NCI-H1092 treated with DMSO at 0.1 percent for 48 hours (cell line): Measurements from ENCODE around the gene UBAP1L.
A peak's percentile ranks its signal among the peaks of the same experiment; 100 is the strongest.
"Not testable (repeated sequence)": the region's sequence is repeated elsewhere in the genome, so short reads cannot be mapped to it uniquely, and the experiment has no call there.

ENCODE experiments used
- DNase-seq: peaks from one replicate; lab custom pipeline; 2025; lab: John Stamatoyannopoulos, UW

UBAP1L gene

DNA sequence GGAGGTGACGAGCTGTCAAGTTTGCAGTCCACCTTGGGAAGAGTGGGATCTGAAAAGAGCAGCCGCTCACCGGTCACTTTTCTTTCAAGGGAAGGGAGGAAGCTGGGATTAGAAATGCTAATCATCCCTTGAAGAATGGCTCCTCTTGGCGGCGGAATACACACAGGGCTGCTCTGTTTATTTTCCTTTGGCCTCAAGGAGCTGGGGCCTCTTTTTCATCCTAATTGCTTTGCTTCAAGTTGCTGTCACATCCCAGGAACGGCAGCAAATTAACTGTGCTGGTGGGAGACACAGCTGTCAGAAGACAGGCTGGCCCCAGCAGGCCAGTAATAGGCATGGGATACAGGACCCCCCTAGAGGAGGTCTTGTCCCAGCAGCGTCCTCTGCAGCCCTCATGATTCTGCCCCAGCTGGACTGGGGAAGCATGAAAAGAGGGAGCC lies 31.7 kb downstream of the UBAP1L start:
- no peak for DNase-seq

- no peak for DNase-seq
Observed at GRCh38 chr15:65082303-65082953, 32.6 kb downstream of the UBAP1L start.

DNA sequence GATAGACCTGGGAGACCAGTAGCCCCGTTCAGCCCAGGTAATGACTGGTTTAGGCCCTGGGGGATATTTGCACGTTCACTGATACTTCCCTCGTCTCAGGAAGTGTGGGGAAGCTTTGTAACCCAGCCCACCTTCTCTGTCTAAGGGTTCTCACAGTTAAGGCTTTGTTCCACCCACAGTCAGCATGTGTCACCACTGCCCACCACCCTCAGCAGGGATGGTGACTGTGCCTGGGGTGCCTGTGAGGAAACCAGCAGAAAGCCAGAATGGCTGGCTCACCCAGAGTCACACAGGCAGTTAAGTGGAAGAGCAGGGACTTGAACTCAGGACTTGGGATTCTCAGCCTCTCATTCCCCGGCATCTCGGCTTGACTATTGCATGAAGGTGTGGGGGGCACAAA lies 33.2 kb downstream of the UBAP1L start:
- DNase-seq, result no peak

DNA sequence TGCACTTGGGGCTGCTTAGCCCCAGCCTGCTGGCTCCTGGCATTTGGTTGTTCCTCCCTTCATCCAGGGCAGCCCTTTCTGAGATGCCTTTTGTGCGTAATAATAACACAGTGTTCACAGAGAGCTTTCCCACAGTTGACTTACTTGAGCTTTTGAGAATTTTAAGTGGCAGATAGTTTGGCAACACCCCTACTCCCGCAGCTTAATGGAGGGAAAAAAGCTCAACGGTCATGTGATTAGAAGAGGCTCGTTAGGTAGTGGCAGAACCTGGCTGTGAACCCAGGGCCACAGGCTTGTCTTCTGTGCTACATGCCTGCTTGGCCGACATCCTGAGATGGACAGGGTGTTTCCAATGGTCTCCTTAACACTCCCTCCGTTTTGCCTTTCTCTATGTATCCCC lies 33.7 kb downstream of the UBAP1L start:
- DNase-seq, result no peak

GRCh38 chr15:65079580-65079979 lies 35.4 kb downstream of the UBAP1L start:
- no peak for DNase-seq

GRCh38 chr15:65077981-65078352 lies 37.0 kb downstream of the UBAP1L start:
- DNase-seq, result peak; percentile 6

DNA sequence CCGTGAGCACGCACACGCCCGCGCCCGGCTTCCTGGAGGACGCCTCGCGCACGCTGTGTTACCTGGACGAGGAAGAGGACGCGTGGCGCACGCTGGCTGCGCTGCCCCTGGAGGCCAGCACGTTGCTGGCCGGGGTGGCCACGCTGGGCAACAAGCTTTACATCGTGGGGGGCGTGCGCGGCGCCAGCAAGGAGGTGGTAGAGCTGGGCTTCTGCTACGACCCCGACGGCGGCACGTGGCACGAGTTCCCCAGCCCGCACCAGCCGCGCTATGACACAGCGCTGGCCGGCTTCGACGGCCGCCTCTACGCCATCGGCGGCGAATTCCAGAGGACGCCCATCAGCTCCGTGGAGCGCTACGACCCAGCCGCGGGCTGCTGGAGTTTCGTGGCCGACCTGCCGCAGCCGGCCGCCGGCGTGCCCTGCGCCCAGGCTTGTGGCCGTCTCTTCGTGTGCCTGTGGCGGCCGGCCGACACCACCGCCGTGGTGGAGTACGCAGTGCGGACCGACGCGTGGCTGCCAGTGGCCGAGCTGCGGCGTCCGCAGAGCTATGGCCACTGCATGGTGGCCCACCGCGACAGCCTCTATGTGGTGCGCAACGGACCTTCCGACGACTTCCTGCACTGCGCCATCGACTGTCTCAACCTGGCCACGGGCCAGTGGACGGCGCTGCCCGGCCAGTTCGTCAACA lies 37.6 kb downstream of the UBAP1L start:
- DNase-seq, result no peak

- DNase-seq, result no peak
Observed at GRCh38 chr15:65076486-65077290, 38.3 kb downstream of the UBAP1L start, which contains the start of gene KBTBD13. TSS of gene KBTBD13 (plus strand) at chr15:65076746. CDS start at chr15:65076816, 70 bp downstream.

GRCh38 chr15:65075607-65076395 lies 39.2 kb downstream of the UBAP1L start:
- DNase-seq, result not testable (repeated sequence)

GRCh38 chr15:65074946-65075345 lies 40.1 kb downstream of the UBAP1L start:
- not testable (repeated sequence) for DNase-seq

- DNase-seq, result no peak
Observed at GRCh38 chr15:65072617-65073016, 42.4 kb downstream of the UBAP1L start.

- no peak for DNase-seq
Observed at GRCh38 chr15:65072027-65072426, 43.0 kb downstream of the UBAP1L start.

DNA sequence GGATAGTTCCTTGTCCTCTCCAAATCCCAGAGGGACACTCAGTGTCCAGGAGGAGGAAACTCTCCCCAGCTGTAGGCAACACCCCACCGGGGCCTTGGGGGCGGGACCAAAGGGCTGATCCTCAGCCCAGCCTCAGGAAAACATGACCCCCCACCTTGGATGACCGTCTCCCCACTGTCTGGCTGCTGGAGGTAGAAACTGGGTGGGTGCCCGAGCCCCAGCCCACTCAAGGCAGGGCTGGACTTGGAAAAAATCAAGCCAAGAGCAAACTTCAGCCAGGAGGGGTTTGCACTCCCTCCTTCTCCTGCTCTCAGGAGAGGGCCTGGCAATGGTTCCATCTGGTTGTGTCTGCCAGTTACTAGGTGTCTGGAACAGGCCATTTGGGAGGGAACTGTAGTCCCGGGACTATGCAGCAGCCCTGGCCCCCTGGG lies 43.6 kb downstream of the UBAP1L start:
- DNase-seq, result no peak

DNA sequence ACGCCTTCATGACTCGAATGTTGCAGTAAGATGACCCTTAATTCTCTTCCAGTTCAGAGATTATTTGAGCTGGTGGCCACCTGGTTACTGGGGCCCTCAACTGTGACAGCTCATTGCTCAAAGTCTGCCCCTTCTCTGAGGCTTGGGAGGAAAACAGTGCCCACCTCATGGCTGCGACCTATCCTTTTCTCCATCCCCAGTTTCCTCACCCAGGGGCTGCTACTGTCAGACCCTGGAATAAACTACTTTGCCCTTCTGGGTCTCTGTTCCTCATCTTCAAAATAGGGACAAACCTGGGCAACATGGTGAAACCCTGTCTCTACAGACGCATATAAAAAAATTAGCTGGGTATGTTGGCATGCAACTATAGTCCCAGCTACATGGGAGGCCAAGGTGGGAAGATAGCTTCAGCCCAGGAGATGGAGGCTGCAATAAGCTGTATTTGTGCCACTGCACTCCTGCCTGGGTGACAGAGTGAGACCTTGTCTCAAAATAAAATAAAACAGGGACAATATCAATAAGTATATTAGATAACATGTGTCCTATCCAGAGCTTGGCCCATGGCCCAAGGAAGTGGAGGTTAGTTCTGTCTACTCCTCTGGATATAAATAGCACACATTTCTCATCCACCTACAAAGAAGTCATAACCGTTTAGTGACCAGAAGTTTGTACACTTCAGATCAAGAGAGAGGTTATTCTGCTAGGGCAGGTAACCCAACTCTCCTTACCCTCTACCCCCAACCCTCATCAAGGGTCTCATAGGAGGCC lies 45.0 kb downstream of the UBAP1L start:
- DNase-seq, result no peak

GRCh38 chr15:65069179-65069578 lies 45.8 kb downstream of the UBAP1L start:
- no peak for DNase-seq

GRCh38 chr15:65068403-65068788 lies 46.6 kb downstream of the UBAP1L start:
- no peak for DNase-seq

- no peak for DNase-seq
Observed at GRCh38 chr15:65067645-65068402, 47.2 kb downstream of the UBAP1L start, which contains the start of gene RASL12. TSS of gene RASL12 (minus strand) at chr15:65067991. CDS start at chr15:65067835, 156 bp downstream.

DNA sequence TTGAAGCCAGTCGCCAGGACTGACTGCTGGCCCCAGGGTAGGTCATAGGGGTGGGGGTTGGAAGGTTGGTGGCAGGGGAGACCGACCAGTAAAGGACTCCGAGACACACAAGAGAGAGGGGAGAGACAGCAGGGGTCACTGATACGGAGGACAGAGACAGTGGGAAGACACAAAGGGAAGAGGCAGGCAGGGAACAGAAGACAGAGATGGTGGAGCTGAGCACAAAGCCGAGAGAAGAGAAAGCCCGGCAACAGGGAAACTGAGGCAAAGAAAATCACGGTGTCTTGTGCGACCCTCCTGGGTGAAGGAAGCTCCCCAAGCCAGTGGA lies 47.7 kb downstream of the UBAP1L start:
- DNase-seq, result no peak

GRCh38 chr15:65066635-65067316 lies 48.2 kb downstream of the UBAP1L start:
- no peak for DNase-seq
